ENCODE data around the gene GALNT14. TPM values are rescaled to one million over a fixed set of nuclear protein-coding genes. Genes with fewer than 3 reads are reported as not detected.

Gene GALNT14
- total RNA-seq, 1 experiment from 2014 or later = 2.7 TPM

DNA sequence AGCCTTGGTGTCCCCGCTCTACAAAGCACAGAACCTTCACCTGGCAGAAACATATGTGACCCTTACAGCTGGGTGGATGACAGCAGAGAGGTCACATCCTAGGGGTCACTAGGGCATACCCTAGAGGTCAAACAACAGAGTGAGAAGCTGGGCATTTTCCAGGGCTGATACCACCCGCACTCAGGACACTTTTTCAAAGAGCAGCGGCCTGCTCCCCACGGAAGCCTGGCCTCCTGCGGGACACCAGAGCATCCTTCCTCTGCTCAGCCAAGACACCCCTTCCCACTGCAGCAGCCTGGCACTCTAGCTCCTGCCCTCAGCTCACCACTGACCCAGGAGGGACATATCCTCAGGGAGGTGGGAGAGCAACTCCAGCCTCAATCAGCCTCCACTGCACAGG is 86.0 kb downstream of the GALNT14 start:
- peak; percentile 19 for DNase-seq
- H4K8ac ChIP-seq (replicated peaks; ENCODE audit: insufficient read length, low read depth, low read length) = no peak overlapping the region
- no peaks in the 10 kb centered on the region for H3K79me2 ChIP-seq (ENCODE audit: insufficient read depth, low read length)
- H4K20me1 ChIP-seq (ENCODE audit: control insufficient read depth, insufficient read depth, insufficient read length) = no peaks in the 10 kb centered on the region
- H3K14ac ChIP-seq (ENCODE audit: insufficient read depth, low read length) = 0 out of 2 replicates have a peak overlapping the region, but pooled peaks have one; percentile 34
- no peak overlapping the region for H2AK5ac ChIP-seq (ENCODE audit: insufficient read length, low read length)
- no peak overlapping the region for H3K27ac ChIP-seq (ENCODE audit: insufficient read length, low read depth, low read length)
- no peaks in the 10 kb centered on the region for H3K4me1 ChIP-seq (ENCODE audit: insufficient read depth, low read length)
- H4K5ac ChIP-seq (ENCODE audit: insufficient read length, low read depth, low read length) = no peak overlapping the region
- no peak overlapping the region for H2BK15ac ChIP-seq (ENCODE audit: low read depth, low read length)
- no peak overlapping the region for H3K4ac ChIP-seq (ENCODE audit: low read depth, low read length)
- no peak overlapping the region for H2BK20ac ChIP-seq (ENCODE audit: low read depth, low read length, poor library complexity, severe bottlenecking)
- no peak overlapping the region for H3K4me3 Mint-ChIP-seq
- WGBS (ENCODE audit: extremely low coverage, insufficient read length, low lambda C conversion rate) = no CpG with 5 or more reads among the region's 5 CpGs
- no peak overlapping the region for H3K56ac ChIP-seq (ENCODE audit: insufficient read length, low read depth, low read length)
- H2BK120ac ChIP-seq (ENCODE audit: low read depth, low read length, poor library complexity, severe bottlenecking) = no peak overlapping the region
- no peaks in the 10 kb centered on the region for H3K27me3 ChIP-seq (ENCODE audit: insufficient read depth, low read length)
- no peak overlapping the region for H3K27ac Mint-ChIP-seq
- H3K4me2 ChIP-seq (ENCODE audit: insufficient read depth, insufficient read length, low read length) = no peak overlapping the region
- H2AFZ ChIP-seq (ENCODE audit: low read length) = no peak overlapping the region
- H3K23ac ChIP-seq (ENCODE audit: insufficient read length, low read depth, low read length) = no peak overlapping the region
- no peaks in the 10 kb centered on the region for H3K9me3 ChIP-seq (ENCODE audit: control insufficient read depth, low read depth, low read length)
- H3K4me1 Mint-ChIP-seq = no peaks in the 10 kb centered on the region
- H3K18ac ChIP-seq (ENCODE audit: insufficient read length, low read depth, low read length) = no peak overlapping the region
- H2BK12ac ChIP-seq (ENCODE audit: insufficient read length, low read depth, low read length) = no peak overlapping the region
- no peak overlapping the region for H2BK5ac ChIP-seq (ENCODE audit: insufficient read length, low read length)
- H3K36me3 Mint-ChIP-seq (ENCODE audit: insufficient read depth in 1 of 3, low read depth in 3 of 3) = no peaks in the 10 kb centered on the region
- no peak overlapping the region for H3T11ph ChIP-seq (ENCODE audit: low read length)
- H3K9ac ChIP-seq (ENCODE audit: extremely low read depth, insufficient read length, low read length) = no peak overlapping the region
- no peaks in the 10 kb centered on the region; the same call in 1 of the 2 replicates for H3K27me3 Mint-ChIP-seq (ENCODE audit: low read depth)
- H3K9me3 Mint-ChIP-seq = no peaks in the 10 kb centered on the region
- H3K23me2 ChIP-seq (ENCODE audit: insufficient read length, low read depth, low read length, poor library complexity, severe bottlenecking) = no peaks in the 10 kb centered on the region
- no peak overlapping the region for H4K91ac ChIP-seq (ENCODE audit: insufficient read length, low read depth, low read length)
- no peaks in the 10 kb centered on the region for H3K79me1 ChIP-seq (ENCODE audit: insufficient read depth, low read depth, low read length, poor library complexity, severe bottlenecking)
- TF ChIP-seq, protein P1, sequence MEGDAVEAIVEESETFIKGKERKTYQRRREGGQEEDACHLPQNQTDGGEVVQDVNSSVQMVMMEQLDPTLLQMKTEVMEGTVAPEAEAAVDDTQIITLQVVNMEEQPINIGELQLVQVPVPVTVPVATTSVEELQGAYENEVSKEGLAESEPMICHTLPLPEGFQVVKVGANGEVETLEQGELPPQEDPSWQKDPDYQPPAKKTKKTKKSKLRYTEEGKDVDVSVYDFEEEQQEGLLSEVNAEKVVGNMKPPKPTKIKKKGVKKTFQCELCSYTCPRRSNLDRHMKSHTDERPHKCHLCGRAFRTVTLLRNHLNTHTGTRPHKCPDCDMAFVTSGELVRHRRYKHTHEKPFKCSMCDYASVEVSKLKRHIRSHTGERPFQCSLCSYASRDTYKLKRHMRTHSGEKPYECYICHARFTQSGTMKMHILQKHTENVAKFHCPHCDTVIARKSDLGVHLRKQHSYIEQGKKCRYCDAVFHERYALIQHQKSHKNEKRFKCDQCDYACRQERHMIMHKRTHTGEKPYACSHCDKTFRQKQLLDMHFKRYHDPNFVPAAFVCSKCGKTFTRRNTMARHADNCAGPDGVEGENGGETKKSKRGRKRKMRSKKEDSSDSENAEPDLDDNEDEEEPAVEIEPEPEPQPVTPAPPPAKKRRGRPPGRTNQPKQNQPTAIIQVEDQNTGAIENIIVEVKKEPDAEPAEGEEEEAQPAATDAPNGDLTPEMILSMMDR (conservative IDR thresholded peaks at IDR 0.05) = no peak

Data from H9 (cell line).